Fibroblast of skin of right biceps (primary cell): ENCODE results near the gene RTCB.
"Not testable (repeated sequence)": the region's sequence is repeated elsewhere in the genome, so short reads cannot be mapped to it uniquely, and the experiment has no call there.

ENCODE experiments used
- DNase-seq: peaks from one replicate; pipeline ENCODE4 v3.0.0-alpha.2; 2013

Gene RTCB

GRCh38 chr22:32385681-32386080, 26.4 kb downstream of the RTCB start:
- DNase-seq: no peak

GRCh38 chr22:32380991-32381390, 31.1 kb downstream of the RTCB start:
- no peak for DNase-seq

- peak; percentile 37 for DNase-seq
Measured at GRCh38 chr22:32378707-32379272, 33.3 kb downstream of the RTCB start.

- no peak for DNase-seq
Measured at GRCh38 chr22:32376681-32377080, 35.4 kb downstream of the RTCB start.

GRCh38 chr22:32375678-32376450, 36.2 kb downstream of the RTCB start:
- no peak for DNase-seq

GRCh38 chr22:32364210-32364609, 47.8 kb downstream of the RTCB start:
- no peak for DNase-seq

GRCh38 chr22:32361257-32361656, 50.8 kb downstream of the RTCB start:
- DNase-seq: no peak

- DNase-seq: not testable (repeated sequence)
Measured at GRCh38 chr22:32360096-32360495, 52.0 kb downstream of the RTCB start.

GRCh38 chr22:32357567-32357966, 54.5 kb downstream of the RTCB start, which contains the start of gene RFPL3:
Gene RFPL3, plus strand, starts transcription at chr22:32357867. Its CDS starts 205 bp downstream, at chr22:32358072.
- DNase-seq: peak; percentile 35

- no peak for DNase-seq
Measured at GRCh38 chr22:32355760-32356159, 56.3 kb downstream of the RTCB start.

- peak; percentile 76 for DNase-seq
Measured at GRCh38 chr22:32354360-32355351, 57.4 kb downstream of the RTCB start.

GRCh38 chr22:32353840-32354239, 58.2 kb downstream of the RTCB start:
- DNase-seq: no peak

GRCh38 chr22:32353292-32353691, 58.8 kb downstream of the RTCB start:
- DNase-seq: no peak

GRCh38 chr22:32352681-32353080, 59.4 kb downstream of the RTCB start:
- DNase-seq: no peak

GRCh38 chr22:32351875-32352274, 60.2 kb downstream of the RTCB start:
- DNase-seq: not testable (repeated sequence)

- no peak for DNase-seq
Measured at GRCh38 chr22:32348031-32348611, 63.9 kb downstream of the RTCB start.

- no peak for DNase-seq
Measured at GRCh38 chr22:32343941-32344340, 68.1 kb downstream of the RTCB start.

- no peak for DNase-seq
Measured at GRCh38 chr22:32342977-32343376, 69.1 kb downstream of the RTCB start.

GRCh38 chr22:32341122-32341740, 70.8 kb downstream of the RTCB start:
- DNase-seq: no peak

GRCh38 chr22:32340411-32340810, 71.6 kb downstream of the RTCB start:
- DNase-seq: no peak

- no peak for DNase-seq
Measured at GRCh38 chr22:32339190-32340012, 72.6 kb downstream of the RTCB start.

GRCh38 chr22:32338757-32339156, 73.3 kb downstream of the RTCB start:
- DNase-seq: no peak
